ENCODE measurements around the gene SERINC2. TPM values are rescaled to one million over a fixed set of nuclear protein-coding genes. Genes with fewer than 3 reads are reported as not detected.

SERINC2 gene
- total and polyA plus RNA-seq, 9 donors, result 4.0 to 49.0 (median 34.5) TPM

DNA sequence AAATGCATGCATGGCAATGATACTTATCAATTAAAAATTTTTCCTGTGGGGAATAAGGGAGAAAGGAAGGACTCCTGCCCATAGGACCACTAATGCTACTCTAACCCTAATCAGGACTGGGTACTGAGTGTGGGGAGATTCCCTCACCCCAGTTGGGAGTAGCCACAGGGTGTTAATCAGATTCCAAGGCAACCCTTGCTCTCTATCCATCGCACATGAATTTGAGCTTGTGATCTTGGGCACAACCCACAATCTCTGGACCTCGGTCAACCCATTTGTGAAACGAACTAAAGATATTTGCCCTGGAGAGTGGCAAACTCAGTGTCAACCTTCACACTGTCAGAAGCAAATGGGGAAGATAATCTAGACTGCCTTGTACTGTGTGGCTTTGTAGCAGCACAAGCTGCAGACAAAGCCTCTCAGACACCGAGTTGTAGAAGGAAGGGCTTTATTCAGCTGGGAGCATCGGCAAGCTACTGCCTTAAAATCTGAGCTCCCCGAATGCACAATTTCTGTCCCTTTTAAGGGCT, 69.5 kb downstream of the SERINC2 start:
- H3K4me3 ChIP-seq (ENCODE audit: low read length), result no peak overlapping the region
- peaks cover 3% of the 10 kb centered on the region for H3K4me1 ChIP-seq (ENCODE audit: control insufficient read depth, insufficient read depth, low read length)
- DNase-seq, result no peak
- H3K36me3 ChIP-seq (ENCODE audit: control insufficient read depth, insufficient read depth, low read length), result no peaks in the 10 kb centered on the region
- H3K9me3 ChIP-seq (replicated peaks; ENCODE audit: control insufficient read depth, low read depth, low read length), result peaks cover 3% of the 10 kb centered on the region
- no CpG with 5 or more reads among the region's 6 CpGs for WGBS (ENCODE audit: insufficient coverage)
- peak overlapping the region; percentile 1 for H3K27ac ChIP-seq (ENCODE audit: low read length)
- H3K27me3 ChIP-seq (ENCODE audit: control insufficient read depth, insufficient read depth, low read length), result no peaks in the 10 kb centered on the region

DNA sequence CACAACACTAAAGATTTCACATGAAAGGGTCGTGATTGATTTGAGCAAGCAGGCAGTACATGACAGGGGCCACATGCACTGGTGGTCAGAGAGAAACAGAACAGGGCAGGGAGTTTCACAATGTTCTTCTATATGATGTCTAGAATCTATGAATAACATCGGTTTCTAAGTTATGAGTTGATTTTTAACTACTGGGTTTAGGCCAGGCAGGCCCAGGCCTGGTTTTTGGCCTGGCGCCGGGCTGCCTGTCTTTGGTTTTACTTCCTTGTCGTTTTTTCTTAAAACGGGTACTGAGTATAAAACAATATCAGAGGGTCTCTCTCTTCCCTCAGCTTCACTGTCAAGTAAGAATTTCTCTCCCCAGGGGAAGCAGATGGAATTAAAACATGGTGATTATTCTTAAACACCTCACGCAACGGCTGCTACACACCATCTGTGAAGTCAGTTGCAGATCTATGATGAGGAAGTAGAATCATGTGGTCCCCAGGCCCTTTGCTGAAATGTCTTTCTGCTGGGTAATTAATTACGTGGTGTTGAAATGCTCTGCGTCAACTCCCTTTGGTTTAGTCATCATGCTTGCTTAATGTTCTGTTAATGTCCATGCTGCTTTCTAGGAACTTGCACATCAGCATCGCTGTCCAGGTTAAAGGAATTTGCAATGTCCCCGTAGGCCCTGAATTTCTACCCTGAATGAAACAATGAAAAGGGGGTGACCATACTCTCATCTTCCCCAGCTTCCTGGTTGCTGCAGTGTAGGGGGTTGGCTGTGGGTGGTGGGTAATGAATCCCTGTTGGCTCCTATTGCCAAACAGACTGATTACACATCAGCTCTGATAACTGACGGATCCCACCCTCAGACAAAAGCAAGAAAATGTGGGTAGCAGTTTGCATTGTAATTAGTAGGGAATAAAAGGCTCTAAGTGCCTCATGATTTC, 70.3 kb downstream of the SERINC2 start:
- DNase-seq, result peak; percentile 86
- Histone ChIP-seq H3K4me3 (ENCODE audit: low read length) (no peak overlapping the region), H3K4me1 (ENCODE audit: control insufficient read depth, insufficient read depth, low read length) (peaks cover 3% of the 10 kb centered on the region), H3K9me3 (replicated peaks; ENCODE audit: control insufficient read depth, low read depth, low read length) (peaks cover 3% of the 10 kb centered on the region), H3K27me3 (ENCODE audit: control insufficient read depth, insufficient read depth, low read length) (no peaks in the 10 kb centered on the region), H3K36me3 (ENCODE audit: control insufficient read depth, insufficient read depth, low read length) (no peaks in the 10 kb centered on the region), H3K27ac (ENCODE audit: low read length) (no peak overlapping the region)
- WGBS (ENCODE audit: insufficient coverage), result 25% methylated on average over 3 of the region's 13 CpGs

Other genes starting within 250 kb of the SERINC2 start
- 1.3 TPM for gene NKAIN1, start 173.3 kb upstream of the SERINC2 start, total RNA-seq
- gene NKAIN1, start 173.3 kb upstream of the SERINC2 start, polyA plus RNA-seq (ENCODE audit: insufficient read depth in 1 of 8, insufficient read length in 8 of 8, low replicate concordance in 1 of 8), result 1 to 10 TPM; 1.1 to 2.6 (median 2.0) TPM
- 54.9 TPM for gene SNRNP40, start 116.4 kb upstream of the SERINC2 start, total RNA-seq
- gene SNRNP40, start 116.4 kb upstream of the SERINC2 start, polyA plus RNA-seq (ENCODE audit: insufficient read depth in 1 of 8, insufficient read length in 8 of 8, low replicate concordance in 1 of 8), result 10 to 100 TPM; 34.8 to 46.4 (median 40.7) TPM
- gene ZCCHC17, start 116.2 kb upstream of the SERINC2 start, total RNA-seq, result 27.3 TPM
- gene ZCCHC17, start 116.2 kb upstream of the SERINC2 start, polyA plus RNA-seq (ENCODE audit: insufficient read depth in 1 of 8, insufficient read length in 8 of 8, low replicate concordance in 1 of 8), result 10 to 100 TPM; 25.4 to 36.8 (median 27.6) TPM
- 169 TPM for gene FABP3, start 40.1 kb upstream of the SERINC2 start, total RNA-seq
- gene FABP3, start 40.1 kb upstream of the SERINC2 start, polyA plus RNA-seq (ENCODE audit: insufficient read depth in 1 of 8, insufficient read length in 8 of 8, low replicate concordance in 1 of 8), result 100 to 1,000 TPM; 101 to 195 (median 150) TPM
- gene TINAGL1, start 163.3 kb downstream of the SERINC2 start, total RNA-seq, result 31.8 TPM
- 10 to 100 TPM; 19.3 to 31.0 (median 24.9) TPM for gene TINAGL1, start 163.3 kb downstream of the SERINC2 start, polyA plus RNA-seq (ENCODE audit: insufficient read depth in 1 of 8, insufficient read length in 8 of 8, low replicate concordance in 1 of 8)
- 0.04 TPM for gene HCRTR1, start 204.5 kb downstream of the SERINC2 start, total RNA-seq
- gene HCRTR1, start 204.5 kb downstream of the SERINC2 start, polyA plus RNA-seq (ENCODE audit: insufficient read depth in 1 of 8, insufficient read length in 8 of 8, low replicate concordance in 1 of 8), result under 1 TPM; 0.11 to 0.37 (median 0.21) TPM
- 34.2 TPM for gene PEF1, start 231.7 kb downstream of the SERINC2 start, total RNA-seq
- 10 to 100 TPM; 38.5 to 46.6 (median 42.4) TPM for gene PEF1, start 231.7 kb downstream of the SERINC2 start, polyA plus RNA-seq (ENCODE audit: insufficient read depth in 1 of 8, insufficient read length in 8 of 8, low replicate concordance in 1 of 8)

Measured in muscle of leg (tissue), 11 donors.